Measurements from ENCODE around the gene SEPTIN6. TPM values are rescaled to one million over a fixed set of nuclear protein-coding genes. Genes with fewer than 3 reads are reported as not detected.

SEPTIN6 gene
- total RNA-seq, 1 donor from 2014 or later = 21.7 TPM

DNA sequence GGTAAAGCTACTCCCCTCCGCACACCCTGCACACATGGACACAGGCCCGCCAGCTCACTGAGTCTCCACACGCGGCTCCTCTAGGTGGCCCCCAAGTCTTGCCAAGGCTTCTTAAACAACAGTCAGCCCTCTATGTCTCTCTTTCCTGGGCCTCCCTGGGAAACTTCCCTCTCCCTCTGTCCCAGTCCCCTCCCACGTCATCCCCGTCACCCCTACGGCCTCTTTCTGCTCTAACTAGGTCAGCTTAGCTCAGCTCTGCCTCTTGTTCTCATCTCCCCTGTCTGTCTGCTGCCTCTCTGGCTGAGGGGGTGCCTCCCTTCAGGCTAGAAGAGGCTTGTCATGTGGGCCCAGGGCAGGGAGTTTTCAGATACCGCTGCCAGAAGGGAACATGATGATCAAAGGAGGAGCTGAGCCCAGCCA is 38.8 kb downstream of the SEPTIN6 start:
- H3K27ac ChIP-seq = no peak overlapping the region
- TF ChIP-seq CTCF (IDR thresholded peaks at IDR 0.05) = no peak
- no peaks in the 10 kb centered on the region for H3K9me3 ChIP-seq
- intact Hi-C loops (cut with DNase I) = no loop called here
- no peak for DNase-seq
- H3K27me3 ChIP-seq (ENCODE audit: low read depth) = no peaks in the 10 kb centered on the region
- H3K4me3 ChIP-seq = no peak overlapping the region
- H3K4me1 ChIP-seq = no peaks in the 10 kb centered on the region
- peak; percentile 21 to 24 for ATAC-seq
- no peaks in the 10 kb centered on the region for H3K36me3 ChIP-seq

GRCh38 chrX:119648421-119648775 is 44.6 kb downstream of the SEPTIN6 start:
- DNase-seq (no peak), ATAC-seq (no peak)
- intact Hi-C loops (cut with DNase I) = no loop called here
- H3K9me3 ChIP-seq = no peaks in the 10 kb centered on the region
- no peaks in the 10 kb centered on the region for H3K36me3 ChIP-seq
- no peaks in the 10 kb centered on the region for H3K27me3 ChIP-seq (ENCODE audit: low read depth)
- H3K4me1 ChIP-seq = no peaks in the 10 kb centered on the region
- no peak overlapping the region for H3K27ac ChIP-seq
- TF ChIP-seq CTCF (IDR thresholded peaks at IDR 0.05) = no peak
- H3K4me3 ChIP-seq = no peak overlapping the region

DNA sequence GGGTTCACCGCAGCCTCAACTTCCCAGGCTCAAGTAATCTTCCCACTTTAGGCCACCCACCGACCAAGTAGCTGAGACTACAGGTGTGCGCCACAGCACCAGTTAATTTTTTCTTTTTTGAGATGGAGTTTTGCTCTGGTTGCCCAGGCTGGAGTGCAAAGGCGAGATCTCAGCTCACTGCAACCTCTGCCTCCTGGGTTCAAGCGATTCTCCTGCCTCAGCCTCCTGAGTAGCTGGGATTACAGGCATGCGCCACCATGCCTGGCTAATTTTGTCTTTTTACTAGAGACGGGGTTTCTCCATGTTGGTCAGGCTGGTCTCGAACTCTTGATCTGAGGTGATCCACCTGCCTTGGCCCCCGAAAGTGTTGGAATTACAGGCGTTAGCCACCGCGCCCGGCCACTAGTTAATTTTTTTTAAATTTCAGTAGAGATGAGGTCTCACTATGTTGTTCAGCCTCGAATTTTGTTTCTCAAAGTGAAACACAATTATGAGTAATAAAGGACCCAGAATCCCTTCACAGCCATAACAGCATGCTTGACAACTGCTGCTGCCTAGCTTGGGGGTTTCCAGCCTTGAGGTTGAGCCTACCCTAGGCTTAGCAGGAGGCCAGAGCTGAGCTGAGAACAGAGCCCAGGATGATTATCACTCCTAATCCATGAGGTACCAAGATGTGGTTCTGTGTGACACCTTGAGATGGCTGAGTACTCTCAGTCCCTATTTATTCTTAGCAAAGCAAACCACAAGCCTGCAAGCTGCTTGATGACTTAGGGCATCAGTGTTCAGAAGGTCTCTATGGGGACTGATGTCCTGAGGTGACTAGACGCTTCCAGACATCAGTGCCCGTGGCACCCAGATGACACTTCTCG is 45.2 kb downstream of the SEPTIN6 start:
- no peak for TF ChIP-seq CTCF (IDR thresholded peaks at IDR 0.05)
- Histone ChIP-seq H3K27me3 (ENCODE audit: low read depth) (no peaks in the 10 kb centered on the region), H3K4me3 (no peak overlapping the region), H3K36me3 (no peaks in the 10 kb centered on the region), H3K9me3 (no peaks in the 10 kb centered on the region), H3K4me1 (no peaks in the 10 kb centered on the region), H3K27ac (no peak overlapping the region)
- no peak for ATAC-seq
- intact Hi-C loops (cut with DNase I) = no loop called here
- DNase-seq = no peak

GRCh38 chrX:119647089-119647488 is 45.9 kb downstream of the SEPTIN6 start:
- Histone ChIP-seq H3K4me3 (no peak overlapping the region), H3K4me1 (no peaks in the 10 kb centered on the region), H3K27ac (no peak overlapping the region), H3K36me3 (no peaks in the 10 kb centered on the region), H3K9me3 (no peaks in the 10 kb centered on the region), H3K27me3 (ENCODE audit: low read depth) (no peaks in the 10 kb centered on the region)
- intact Hi-C loops (cut with DNase I) = no loop called here
- TF ChIP-seq CTCF (IDR thresholded peaks at IDR 0.05) = no peak
- ATAC-seq (no peak), DNase-seq (no peak)

DNA sequence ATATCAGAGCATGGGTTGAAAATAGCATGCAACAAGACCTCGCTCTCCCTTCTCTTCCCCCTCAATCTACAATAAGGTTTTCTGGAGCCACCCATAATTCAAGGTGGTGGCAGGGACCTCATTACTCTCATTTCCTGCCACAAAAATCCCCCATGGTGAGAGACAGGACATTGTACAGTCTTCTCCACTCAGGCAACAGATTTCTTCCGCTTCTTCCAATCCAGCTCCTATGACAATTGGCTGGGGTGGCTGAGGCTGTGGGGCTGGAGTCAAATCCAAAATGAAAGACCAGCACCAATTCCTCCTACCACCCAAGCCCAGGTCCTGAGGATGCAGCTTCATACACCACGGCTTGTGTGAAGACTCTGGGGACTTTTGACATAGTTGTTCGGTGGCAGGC is 46.5 kb downstream of the SEPTIN6 start:
- Histone ChIP-seq H3K27ac (no peak overlapping the region), H3K4me1 (no peaks in the 10 kb centered on the region), H3K9me3 (no peaks in the 10 kb centered on the region), H3K36me3 (no peaks in the 10 kb centered on the region), H3K27me3 (ENCODE audit: low read depth) (no peaks in the 10 kb centered on the region), H3K4me3 (no peak overlapping the region)
- intact Hi-C loops (cut with DNase I) = no loop called here
- ATAC-seq (no peak), DNase-seq (no peak)
- no peak for TF ChIP-seq CTCF (IDR thresholded peaks at IDR 0.05)
